Activated CD8-positive, alpha-beta T cell treated with anti-CD3 and anti-CD28 coated beads, Interleukin-2, amount 10 ng/mL, durations not matched to agents 7 days and 5 days (primary cell): ENCODE results near the gene ADIPOR1. TPM values are rescaled to one million over a fixed set of nuclear protein-coding genes. Genes with fewer than 3 reads are reported as not detected.

Source experiments
- ATAC-seq: fragments of 150-1000 bp; cut with Tn5 transposase; one replicate; pipeline ENCODE4 v1.10.0; 2021; ENCODE audit warnings: moderate library complexity
- CTCF ChIA-PET: fragments of 350-600 bp; sonication (Branson Sonifier 250); formaldehyde crosslinking; loops from one replicate; lab custom pipeline; 2021; ENCODE audit warnings: antibody characterized with exemption; lab: Charles Lee
- POLR2A ChIA-PET: fragments of 350-600 bp; sonication (Branson Sonifier 250); formaldehyde crosslinking; loops from one replicate; lab custom pipeline; 2021; ENCODE audit warnings: antibody characterized with exemption; lab: Charles Lee
- DNase-seq: peaks from one replicate; pipeline ENCODE4 v3.0.0-alpha.2; 2020
- H3K27ac Mint-ChIP-seq: one replicate; pipeline ENCODE4 v1.8.0; 2021; ENCODE audit warnings: mild to moderate bottlenecking, mixed read lengths
- H3K27me3 Mint-ChIP-seq: one replicate; pipeline ENCODE4 v1.8.0; 2021; ENCODE audit warnings: low read depth, mixed read lengths
- H3K36me3 Mint-ChIP-seq: one replicate; pipeline ENCODE4 v1.8.0; 2021; ENCODE audit warnings: low read depth, mixed read lengths
- H3K4me1 Mint-ChIP-seq: one replicate; pipeline ENCODE4 v1.8.0; 2021; ENCODE audit warnings: low read depth, mixed read lengths
- H3K4me3 Mint-ChIP-seq: one replicate; pipeline ENCODE4 v1.8.0; 2021; ENCODE audit warnings: mild to moderate bottlenecking, mixed read lengths
- H3K9me3 Mint-ChIP-seq: one replicate; pipeline ENCODE4 v1.8.0; 2022; ENCODE audit warnings: mixed read lengths; ENCODE audit not compliant: insufficient read depth
- total RNA-seq, 2 experiments: library from RNA; stranded (reverse); gene quantifications; one replicate each; pipeline ENCODE4 v1.2.3, GENCODE V29; 2021

Gene ADIPOR1
- total RNA-seq, 2 experiments from 2014 or later, result 60.8 to 70.7 TPM

GRCh38 chr1:202954057-202954745, 3.9 kb downstream of the ADIPOR1 start:
- Mint-ChIP-seq H3K27me3 (no peaks in the 10 kb centered on the region), H3K4me1 (peaks cover 59% of the 10 kb centered on the region), H3K9me3 (no peaks in the 10 kb centered on the region), H3K4me3 (no peak overlapping the region), H3K36me3 (peaks cover 23% of the 10 kb centered on the region), H3K27ac (no peak overlapping the region)
- CTCF ChIA-PET, result interaction anchor here (1.0 to 1.7 kb wide), 4 partner anchors 11 to 14 kb away, joined by 3 to 8 read pairs (median 6); partner anchors contain the start of gene CYB5R1
- no peak for ATAC-seq
- no peak for DNase-seq
- POLR2A ChIA-PET, result interaction anchor here (0.9 to 1.1 kb wide), 3 partner anchors 10 to 64 kb away, joined by 3 to 4 read pairs (median 3); partner anchors contain the start of gene TMEM183A

- H3K4me1 Mint-ChIP-seq, result peaks cover 53% of the 10 kb centered on the region
Measured at GRCh38 chr1:202953392-202953791, 4.7 kb downstream of the ADIPOR1 start.

GRCh38 chr1:202952818-202953217, 5.3 kb downstream of the ADIPOR1 start:
- H3K36me3 Mint-ChIP-seq, result peaks cover 29% of the 10 kb centered on the region
- CTCF ChIA-PET, result interaction anchor here (0.7 to 1.7 kb wide), 5 partner anchors 10 to 54 kb away, joined by 3 to 8 read pairs (median 5); partner anchors contain the start of genes CYB5R1 and TMEM183A
- no peak overlapping the region for H3K27ac Mint-ChIP-seq
- H3K4me1 Mint-ChIP-seq, result peaks cover 52% of the 10 kb centered on the region
- peak; percentile 35 for ATAC-seq
- no peak for DNase-seq
- POLR2A ChIA-PET, result interaction anchor here (0.8 to 1.2 kb wide), 6 partner anchors 9 to 90 kb away, joined by 3 to 7 read pairs (median 4); partner anchors contain the start of gene TMEM183A
- H3K9me3 Mint-ChIP-seq, result no peaks in the 10 kb centered on the region
- H3K27me3 Mint-ChIP-seq, result no peaks in the 10 kb centered on the region
- H3K4me3 Mint-ChIP-seq, result no peak overlapping the region

More at GRCh38 chr1:202953392-202953791, 4.7 kb downstream of the ADIPOR1 start:
- Mint-ChIP-seq H3K27ac (no peak overlapping the region), H3K4me3 (no peak overlapping the region), H3K9me3 (no peaks in the 10 kb centered on the region), H3K27me3 (no peaks in the 10 kb centered on the region), H3K36me3 (peaks cover 24% of the 10 kb centered on the region)
- ChIA-PET CTCF (interaction anchor here (0.9 to 1.7 kb wide), 3 partner anchors 14 to 47 kb away, joined by 5 to 8 read pairs (median 5); partner anchors contain the start of gene CYB5R1), POLR2A (interaction anchor here (1.1 to 1.2 kb wide), 5 partner anchors 13 to 90 kb away, joined by 3 to 7 read pairs (median 4); partner anchors contain the start of gene TMEM183A)
- no peak for DNase-seq
- no peak for ATAC-seq

GRCh38 chr1:202952099-202952498, 6.0 kb downstream of the ADIPOR1 start:
- Mint-ChIP-seq H3K36me3 (peaks cover 30% of the 10 kb centered on the region), H3K27ac (no peak overlapping the region), H3K27me3 (no peaks in the 10 kb centered on the region), H3K4me1 (peaks cover 48% of the 10 kb centered on the region), H3K4me3 (no peak overlapping the region), H3K9me3 (no peaks in the 10 kb centered on the region)
- DNase-seq (no peak), ATAC-seq (no peak)
- POLR2A ChIA-PET, result interaction anchor here (0.8 to 1.2 kb wide), 4 partner anchors 8 to 89 kb away, joined by 3 to 7 read pairs (median 4); no protein-coding TSS in a partner anchor
- CTCF ChIA-PET, result interaction anchor here (0.9 to 1.3 kb wide), 2 partner anchors 47 to 55 kb away, joined by 3 to 5 read pairs; partner anchors contain the start of gene TMEM183A

- POLR2A ChIA-PET, result interaction anchor here (0.8 kb wide), 1 partner anchor 8 kb away, joined by 3 read pairs; no protein-coding TSS in a partner anchor
- no peak overlapping the region for H3K4me3 Mint-ChIP-seq
- CTCF ChIA-PET, result no interaction called here
- DNase-seq, result no peak
- H3K27ac Mint-ChIP-seq, result peak overlapping the region; percentile 18
- no peaks in the 10 kb centered on the region for H3K27me3 Mint-ChIP-seq
- no peaks in the 10 kb centered on the region for H3K9me3 Mint-ChIP-seq
- peaks cover 33% of the 10 kb centered on the region for H3K36me3 Mint-ChIP-seq
- peaks cover 41% of the 10 kb centered on the region for H3K4me1 Mint-ChIP-seq
- ATAC-seq, result no peak
Measured at GRCh38 chr1:202951437-202951836, 6.7 kb downstream of the ADIPOR1 start.

- Mint-ChIP-seq H3K9me3 (no peaks in the 10 kb centered on the region), H3K27ac (no peak overlapping the region), H3K4me1 (no peaks in the 10 kb centered on the region), H3K27me3 (no peaks in the 10 kb centered on the region), H3K36me3 (peaks cover 56% of the 10 kb centered on the region), H3K4me3 (no peak overlapping the region)
- CTCF ChIA-PET, result no interaction called here
- ATAC-seq (no peak), DNase-seq (no peak)
- POLR2A ChIA-PET, result interaction anchor here (0.6 kb wide), 1 partner anchor 30 kb away, joined by 3 read pairs; no protein-coding TSS in a partner anchor
Measured at GRCh38 chr1:202945483-202945882, 12.6 kb downstream of the ADIPOR1 start.

GRCh38 chr1:202944438-202944921, 13.6 kb downstream of the ADIPOR1 start:
- Mint-ChIP-seq H3K27me3 (no peaks in the 10 kb centered on the region), H3K4me3 (no peak overlapping the region), H3K27ac (no peak overlapping the region), H3K9me3 (no peaks in the 10 kb centered on the region), H3K36me3 (peaks cover 54% of the 10 kb centered on the region), H3K4me1 (no peaks in the 10 kb centered on the region)
- POLR2A ChIA-PET, result interaction anchor here (0.6 kb wide), 1 partner anchor 29 kb away, joined by 3 read pairs; no protein-coding TSS in a partner anchor
- DNase-seq, result no peak
- CTCF ChIA-PET, result interaction anchor here (1.3 to 1.8 kb wide), 2 partner anchors 10 to 24 kb away, joined by 3 to 7 read pairs; no protein-coding TSS in a partner anchor
- ATAC-seq, result no peak

GRCh38 chr1:202942426-202942825, 15.7 kb downstream of the ADIPOR1 start:
- ChIA-PET POLR2A (no interaction called here), CTCF (interaction anchor here (0.8 to 1.8 kb wide), 4 partner anchors 10 to 26 kb away, joined by 3 to 7 read pairs (median 4); partner anchors contain the start of gene KLHL12)
- Mint-ChIP-seq H3K27me3 (no peaks in the 10 kb centered on the region), H3K4me1 (no peaks in the 10 kb centered on the region), H3K4me3 (no peak overlapping the region), H3K9me3 (no peaks in the 10 kb centered on the region), H3K27ac (no peak overlapping the region), H3K36me3 (peaks cover 47% of the 10 kb centered on the region)
- DNase-seq (no peak), ATAC-seq (no peak)

- no peaks in the 10 kb centered on the region for H3K4me1 Mint-ChIP-seq
- H3K36me3 Mint-ChIP-seq, result peaks cover 43% of the 10 kb centered on the region
- no peak overlapping the region for H3K27ac Mint-ChIP-seq
- ChIA-PET POLR2A (no interaction called here), CTCF (no interaction called here)
- H3K9me3 Mint-ChIP-seq, result no peaks in the 10 kb centered on the region
- no peak for ATAC-seq
- DNase-seq, result no peak
- no peak overlapping the region for H3K4me3 Mint-ChIP-seq
- H3K27me3 Mint-ChIP-seq, result no peaks in the 10 kb centered on the region
Measured at GRCh38 chr1:202941372-202941771, 16.7 kb downstream of the ADIPOR1 start.

GRCh38 chr1:202940561-202940960, 17.6 kb downstream of the ADIPOR1 start:
- H3K4me3 Mint-ChIP-seq, result no peak overlapping the region
- H3K27me3 Mint-ChIP-seq, result no peaks in the 10 kb centered on the region
- ATAC-seq (no peak), DNase-seq (no peak)
- ChIA-PET POLR2A (no interaction called here), CTCF (no interaction called here)
- H3K9me3 Mint-ChIP-seq, result no peaks in the 10 kb centered on the region
- no peak overlapping the region for H3K27ac Mint-ChIP-seq
- no peaks in the 10 kb centered on the region for H3K4me1 Mint-ChIP-seq
- H3K36me3 Mint-ChIP-seq, result peaks cover 37% of the 10 kb centered on the region

- Mint-ChIP-seq H3K27me3 (peaks cover 13% of the 10 kb centered on the region), H3K36me3 (peaks cover 23% of the 10 kb centered on the region), H3K9me3 (no peaks in the 10 kb centered on the region), H3K4me1 (no peaks in the 10 kb centered on the region), H3K4me3 (no peak overlapping the region), H3K27ac (no peak overlapping the region)
- ChIA-PET POLR2A (no interaction called here), CTCF (interaction anchor here (1.3 kb wide), 1 partner anchor 219 kb away, joined by 3 read pairs; no protein-coding TSS in a partner anchor)
- ATAC-seq (no peak), DNase-seq (no peak)
Measured at GRCh38 chr1:202938287-202938925, 19.7 kb downstream of the ADIPOR1 start.
